ENCODE results near the gene INSL3. TPM values are rescaled to one million over a fixed set of nuclear protein-coding genes. Genes with fewer than 3 reads are reported as not detected.

INSL3 gene
- total RNA-seq, 4 donors from 2014 or later: not detected

DNA sequence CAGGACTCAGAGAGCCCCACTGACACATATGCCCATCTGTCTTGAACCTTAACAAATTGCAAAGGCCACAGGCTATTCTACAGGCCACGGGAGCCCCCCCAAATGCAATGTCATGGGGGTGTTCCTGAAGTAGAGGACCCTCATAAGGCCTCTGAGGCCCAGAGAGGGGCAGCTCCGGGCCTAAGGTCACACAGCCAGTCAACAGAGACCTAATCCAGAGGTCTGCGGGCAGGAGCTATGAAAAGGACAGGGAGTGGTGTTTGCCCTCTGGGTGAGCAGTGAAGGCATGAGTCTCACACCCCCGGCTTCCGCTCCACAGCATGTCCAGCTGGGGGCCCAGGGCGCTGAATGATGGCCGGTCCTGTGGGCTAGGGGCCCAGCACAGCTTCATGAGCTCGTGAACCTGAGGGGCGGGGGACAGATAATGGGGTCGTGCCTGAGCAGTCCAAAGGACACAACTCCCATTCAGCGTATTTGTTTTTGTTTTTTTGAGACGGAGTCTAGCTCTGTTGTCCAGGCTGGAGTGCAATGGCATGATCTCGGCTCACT is 5.3 kb upstream of the INSL3 start:
- TF ChIP-seq, protein P1, sequence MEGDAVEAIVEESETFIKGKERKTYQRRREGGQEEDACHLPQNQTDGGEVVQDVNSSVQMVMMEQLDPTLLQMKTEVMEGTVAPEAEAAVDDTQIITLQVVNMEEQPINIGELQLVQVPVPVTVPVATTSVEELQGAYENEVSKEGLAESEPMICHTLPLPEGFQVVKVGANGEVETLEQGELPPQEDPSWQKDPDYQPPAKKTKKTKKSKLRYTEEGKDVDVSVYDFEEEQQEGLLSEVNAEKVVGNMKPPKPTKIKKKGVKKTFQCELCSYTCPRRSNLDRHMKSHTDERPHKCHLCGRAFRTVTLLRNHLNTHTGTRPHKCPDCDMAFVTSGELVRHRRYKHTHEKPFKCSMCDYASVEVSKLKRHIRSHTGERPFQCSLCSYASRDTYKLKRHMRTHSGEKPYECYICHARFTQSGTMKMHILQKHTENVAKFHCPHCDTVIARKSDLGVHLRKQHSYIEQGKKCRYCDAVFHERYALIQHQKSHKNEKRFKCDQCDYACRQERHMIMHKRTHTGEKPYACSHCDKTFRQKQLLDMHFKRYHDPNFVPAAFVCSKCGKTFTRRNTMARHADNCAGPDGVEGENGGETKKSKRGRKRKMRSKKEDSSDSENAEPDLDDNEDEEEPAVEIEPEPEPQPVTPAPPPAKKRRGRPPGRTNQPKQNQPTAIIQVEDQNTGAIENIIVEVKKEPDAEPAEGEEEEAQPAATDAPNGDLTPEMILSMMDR (IDR thresholded peaks at IDR 0.05; ENCODE audit: low read depth): no peak

DNA sequence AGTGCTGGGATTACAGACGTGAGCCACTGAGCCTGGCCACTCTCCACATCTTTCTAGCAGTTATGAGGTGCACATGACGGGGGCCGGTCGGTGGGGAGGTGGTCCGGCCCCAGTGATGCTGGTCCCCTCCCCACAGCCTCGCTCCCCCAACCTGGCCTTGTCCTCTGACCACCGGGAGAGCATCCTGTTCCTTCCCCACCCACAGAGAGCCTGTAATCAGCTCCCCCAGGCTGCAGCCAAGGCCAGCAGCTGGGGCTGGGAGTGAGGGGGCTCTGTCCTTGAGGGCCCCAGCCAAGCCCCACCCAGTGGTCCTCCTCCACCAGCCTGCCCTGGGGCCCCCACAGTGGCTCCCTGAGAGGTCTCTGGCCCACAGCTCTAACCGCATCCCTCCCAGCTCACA is 3.0 kb upstream of the INSL3 start:
- TF ChIP-seq, protein P1 (IDR thresholded peaks at IDR 0.05; ENCODE audit: low read depth): no peak

- TF ChIP-seq, protein P1 (IDR thresholded peaks at IDR 0.05; ENCODE audit: low read depth): no peak
Measured at GRCh38 chr19:17817668-17818363, 3.5 kb downstream of the INSL3 start.

DNA sequence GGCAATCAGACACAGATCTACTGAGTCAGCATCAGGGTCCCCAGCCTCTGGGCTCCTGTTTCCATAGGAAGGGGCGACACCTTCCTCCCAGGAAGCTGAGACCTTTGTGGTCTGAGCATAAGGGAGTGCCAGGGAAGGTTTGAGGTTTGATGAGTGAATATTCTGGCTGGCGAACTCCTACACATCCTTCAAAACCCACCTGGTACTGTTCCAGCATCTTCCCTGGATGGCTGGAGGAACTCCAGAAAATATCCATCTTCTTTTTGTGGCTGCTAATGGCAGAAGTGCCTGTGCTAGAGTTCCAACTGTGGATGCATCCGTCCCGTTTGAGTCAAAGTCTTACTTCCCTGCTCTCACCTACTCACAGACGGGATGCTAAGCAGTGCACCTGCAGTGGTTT is 9.2 kb downstream of the INSL3 start:
- TF ChIP-seq, protein P1 (IDR thresholded peaks at IDR 0.05; ENCODE audit: low read depth): no peak

- TF ChIP-seq, protein P1 (IDR thresholded peaks at IDR 0.05; ENCODE audit: low read depth): no peak
Measured at GRCh38 chr19:17811681-17812080, 9.6 kb downstream of the INSL3 start.

GRCh38 chr19:17811103-17811502 is 10.2 kb downstream of the INSL3 start:
- TF ChIP-seq, protein P1 (IDR thresholded peaks at IDR 0.05; ENCODE audit: low read depth): no peak

DNA sequence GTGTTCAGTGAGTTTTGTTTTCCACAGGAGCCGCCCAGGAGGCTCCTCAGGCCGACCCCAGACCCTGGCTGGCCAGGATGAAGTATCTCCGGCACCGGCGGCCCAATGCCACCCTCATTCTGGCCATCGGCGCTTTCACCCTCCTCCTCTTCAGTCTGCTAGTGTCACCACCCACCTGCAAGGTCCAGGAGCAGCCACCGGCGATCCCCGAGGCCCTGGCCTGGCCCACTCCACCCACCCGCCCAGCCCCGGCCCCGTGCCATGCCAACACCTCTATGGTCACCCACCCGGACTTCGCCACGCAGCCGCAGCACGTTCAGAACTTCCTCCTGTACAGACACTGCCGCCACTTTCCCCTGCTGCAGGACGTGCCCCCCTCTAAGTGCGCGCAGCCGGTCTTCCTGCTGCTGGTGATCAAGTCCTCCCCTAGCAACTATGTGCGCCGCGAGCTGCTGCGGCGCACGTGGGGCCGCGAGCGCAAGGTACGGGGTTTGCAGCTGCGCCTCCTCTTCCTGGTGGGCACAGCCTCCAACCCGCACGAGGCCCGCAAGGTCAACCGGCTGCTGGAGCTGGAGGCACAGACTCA is 13.5 kb downstream of the INSL3 start:
- TF ChIP-seq, protein P1 (IDR thresholded peaks at IDR 0.05; ENCODE audit: low read depth): no peak
